ENCODE results near the gene VSTM5. TPM values are rescaled to one million over a fixed set of nuclear protein-coding genes. Genes with fewer than 3 reads are reported as not detected.
"Not testable (repeated sequence)": the region's sequence is repeated elsewhere in the genome, so short reads cannot be mapped to it uniquely, and the experiment has no call there.

Gene VSTM5, protein sequence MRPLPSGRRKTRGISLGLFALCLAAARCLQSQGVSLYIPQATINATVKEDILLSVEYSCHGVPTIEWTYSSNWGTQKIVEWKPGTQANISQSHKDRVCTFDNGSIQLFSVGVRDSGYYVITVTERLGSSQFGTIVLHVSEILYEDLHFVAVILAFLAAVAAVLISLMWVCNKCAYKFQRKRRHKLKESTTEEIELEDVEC
- total RNA-seq, result not detected
- long read RNA-seq, result 0 reads

DNA sequence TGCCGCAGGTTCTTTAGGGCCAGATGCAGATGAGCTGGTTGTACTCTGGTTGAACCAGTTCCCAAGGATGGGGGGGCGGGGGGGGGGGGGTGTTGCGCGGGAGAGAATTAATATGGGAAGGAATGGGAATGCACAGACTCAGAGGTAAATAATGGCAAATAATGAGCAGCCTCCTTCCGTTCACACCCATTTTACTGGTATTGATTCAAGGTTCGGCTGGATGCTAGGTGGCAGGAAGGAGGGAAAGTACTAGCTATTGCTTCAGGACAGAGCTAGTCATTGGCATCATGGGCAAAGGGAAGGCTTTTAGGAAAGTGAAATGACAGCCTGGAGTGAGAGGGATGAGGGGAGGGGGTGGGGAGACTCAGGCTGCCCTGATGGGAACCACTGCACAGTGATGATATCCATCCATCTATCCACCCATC, at the start of gene VSTM5:
Gene VSTM5 (minus strand): TSS at position 25 of the 425 bp plus-strand sequence. CDS start 116 bp downstream, outside the sequence.
- no peaks in the 10 kb centered on the region for H3K9me3 ChIP-seq (replicated peaks)
- H3K4me3 ChIP-seq, result peak within 1 kb of the TSS; percentile 68
- peaks cover 7% of the 10 kb centered on the region for H3K4me1 ChIP-seq
- H3K36me3 ChIP-seq, result no peaks in the 10 kb centered on the region
- no peak for DNase-seq
- TF ChIP-seq, protein P1, sequence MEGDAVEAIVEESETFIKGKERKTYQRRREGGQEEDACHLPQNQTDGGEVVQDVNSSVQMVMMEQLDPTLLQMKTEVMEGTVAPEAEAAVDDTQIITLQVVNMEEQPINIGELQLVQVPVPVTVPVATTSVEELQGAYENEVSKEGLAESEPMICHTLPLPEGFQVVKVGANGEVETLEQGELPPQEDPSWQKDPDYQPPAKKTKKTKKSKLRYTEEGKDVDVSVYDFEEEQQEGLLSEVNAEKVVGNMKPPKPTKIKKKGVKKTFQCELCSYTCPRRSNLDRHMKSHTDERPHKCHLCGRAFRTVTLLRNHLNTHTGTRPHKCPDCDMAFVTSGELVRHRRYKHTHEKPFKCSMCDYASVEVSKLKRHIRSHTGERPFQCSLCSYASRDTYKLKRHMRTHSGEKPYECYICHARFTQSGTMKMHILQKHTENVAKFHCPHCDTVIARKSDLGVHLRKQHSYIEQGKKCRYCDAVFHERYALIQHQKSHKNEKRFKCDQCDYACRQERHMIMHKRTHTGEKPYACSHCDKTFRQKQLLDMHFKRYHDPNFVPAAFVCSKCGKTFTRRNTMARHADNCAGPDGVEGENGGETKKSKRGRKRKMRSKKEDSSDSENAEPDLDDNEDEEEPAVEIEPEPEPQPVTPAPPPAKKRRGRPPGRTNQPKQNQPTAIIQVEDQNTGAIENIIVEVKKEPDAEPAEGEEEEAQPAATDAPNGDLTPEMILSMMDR (IDR thresholded peaks at IDR 0.05; ENCODE audit: borderline replicate concordance), result no peak
- H3K27ac ChIP-seq (replicated peaks), result no peak within 1 kb of the TSS
- no peaks in the 10 kb centered on the region for H3K27me3 ChIP-seq (ENCODE audit: low read depth)
- intact Hi-C loops (cut with micrococcal nuclease), result no loop called here

- DNase-seq, result no peak
- TF ChIP-seq, protein P1 (IDR thresholded peaks at IDR 0.05; ENCODE audit: borderline replicate concordance), result peak; percentile 77
- Histone ChIP-seq H3K27ac (replicated peaks) (no peak overlapping the region), H3K4me3 (no peak overlapping the region), H3K27me3 (ENCODE audit: low read depth) (peaks cover 26% of the 10 kb centered on the region), H3K9me3 (replicated peaks) (no peaks in the 10 kb centered on the region), H3K4me1 (no peaks in the 10 kb centered on the region), H3K36me3 (no peaks in the 10 kb centered on the region)
- intact Hi-C loops (cut with micrococcal nuclease), result loop anchor here (10.0 kb wide), 1 partner anchor 610 kb away; no protein-coding TSS in a partner anchor
Observed at GRCh38 chr11:93895106-93895862, 44.9 kb upstream of the VSTM5 start.

DNA sequence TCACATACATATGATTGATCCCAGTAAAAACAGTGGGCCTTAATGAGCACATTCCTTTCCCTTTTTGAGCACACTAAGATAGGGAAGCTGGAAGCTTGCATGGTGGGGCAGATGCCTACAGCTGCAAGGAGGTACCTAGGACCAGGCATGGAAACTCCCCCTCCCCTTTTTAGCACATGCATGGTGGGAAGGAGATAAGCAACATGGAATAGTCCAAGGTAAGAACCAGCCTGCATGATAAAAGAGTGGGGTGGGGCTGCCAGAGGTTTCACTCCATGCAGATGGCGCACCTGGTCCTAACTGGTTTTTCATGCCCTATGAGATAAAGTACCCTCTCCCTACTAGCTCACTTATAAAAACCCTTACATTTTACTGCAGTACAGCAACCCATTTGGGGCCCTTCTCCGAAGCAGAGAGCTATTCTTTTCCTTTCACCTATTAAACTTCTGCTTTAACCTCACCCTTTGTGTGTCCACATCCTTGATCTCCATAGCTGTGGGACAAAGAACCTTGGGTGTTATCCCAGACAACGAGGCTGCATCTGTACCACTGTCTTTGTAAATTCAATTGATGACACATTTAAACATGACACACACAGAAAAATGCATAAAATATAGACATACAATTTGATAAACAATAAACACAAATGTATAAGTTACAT, 40.1 kb upstream of the VSTM5 start:
- H3K4me1 ChIP-seq, result no peaks in the 10 kb centered on the region
- intact Hi-C loops (cut with micrococcal nuclease), result loop anchor here (10.0 kb wide), 1 partner anchor 614 kb away; no protein-coding TSS in a partner anchor

GRCh38 chr11:93887111-93887510, 36.7 kb upstream of the VSTM5 start:
- H3K4me1 ChIP-seq, result no peaks in the 10 kb centered on the region
- H3K9me3 ChIP-seq (replicated peaks), result peaks cover 12% of the 10 kb centered on the region
- intact Hi-C loops (cut with micrococcal nuclease), result no loop called here
- DNase-seq, result no peak
- H3K27ac ChIP-seq (replicated peaks), result no peak overlapping the region
- H3K36me3 ChIP-seq, result no peaks in the 10 kb centered on the region
- H3K27me3 ChIP-seq (ENCODE audit: low read depth), result no peaks in the 10 kb centered on the region
- TF ChIP-seq, protein P1 (IDR thresholded peaks at IDR 0.05; ENCODE audit: borderline replicate concordance), result no peak
- no peak overlapping the region for H3K4me3 ChIP-seq

More for the DNA sequence above, 40.1 kb upstream of the VSTM5 start:
- Histone ChIP-seq H3K27me3 (ENCODE audit: low read depth) (peaks cover 19% of the 10 kb centered on the region), H3K36me3 (no peaks in the 10 kb centered on the region), H3K27ac (replicated peaks) (no peak overlapping the region), H3K9me3 (replicated peaks) (no peaks in the 10 kb centered on the region), H3K4me3 (no peak overlapping the region)
- TF ChIP-seq, protein P1 (IDR thresholded peaks at IDR 0.05; ENCODE audit: borderline replicate concordance), result no peak
- DNase-seq, result no peak

DNA sequence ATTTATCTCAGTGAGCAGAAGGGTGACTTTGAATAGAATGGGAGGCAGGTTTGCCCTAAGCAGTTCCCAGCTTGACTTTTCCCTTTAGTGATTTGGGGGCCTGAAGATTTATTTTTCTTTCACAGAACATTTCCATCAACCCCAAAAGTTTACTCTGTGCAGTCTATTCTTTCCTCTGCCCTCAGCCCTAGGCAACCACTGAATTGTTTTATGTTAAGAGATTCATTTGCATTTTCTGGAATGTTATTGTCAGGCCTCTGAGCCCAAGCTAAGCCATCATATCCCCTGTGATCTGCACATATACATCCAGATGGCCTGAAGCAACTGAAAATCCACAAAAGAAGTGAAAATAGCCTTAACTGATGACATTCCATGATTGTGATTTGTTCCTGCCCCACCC, 28.7 kb upstream of the VSTM5 start:
- H3K4me1 ChIP-seq; H3K27me3 ChIP-seq (ENCODE audit: low read depth); DNase-seq; intact Hi-C loops (cut with micrococcal nuclease); H3K4me3 ChIP-seq; H3K27ac ChIP-seq (replicated peaks); H3K36me3 ChIP-seq: not testable (repeated sequence)
- peaks cover 17% of the 10 kb centered on the region for H3K9me3 ChIP-seq (replicated peaks)

Measured in left ventricle myocardium inferior (tissue), 1 donor.